ENCODE measurements around the gene DDIAS. TPM values are rescaled to one million over a fixed set of nuclear protein-coding genes. Genes with fewer than 3 reads are reported as not detected.

Gene DDIAS
- polyA plus RNA-seq, 1 donor from 2014 or later: 0.26 TPM

- no peaks in the 10 kb centered on the region for H3F3A ChIP-seq (ENCODE audit: insufficient read depth, low read length, poor library complexity, severe bottlenecking)
- no peaks in the 10 kb centered on the region for H4K20me1 ChIP-seq (ENCODE audit: insufficient read depth)
- H3K27ac ChIP-seq (ENCODE audit: low read length): no peak overlapping the region
- no peak overlapping the region for H3K4me3 ChIP-seq (ENCODE audit: low read length)
- H3K4me2 ChIP-seq (ENCODE audit: low read length): no peak overlapping the region
- TF ChIP-seq TAF1 (IDR thresholded peaks at IDR 0.05; ENCODE audit: low read depth) (no peak), RAD21 (conservative IDR thresholded peaks at IDR 0.05) (no peak), MXI1 (conservative IDR thresholded peaks at IDR 0.05; ENCODE audit: poor library complexity, severe bottlenecking) (no peak), EZH2 (IDR thresholded peaks at IDR 0.05; ENCODE audit: borderline replicate concordance, insufficient read depth, low read length, poor library complexity, severe bottlenecking) (no peak)
- TF ChIP-seq, protein P1, sequence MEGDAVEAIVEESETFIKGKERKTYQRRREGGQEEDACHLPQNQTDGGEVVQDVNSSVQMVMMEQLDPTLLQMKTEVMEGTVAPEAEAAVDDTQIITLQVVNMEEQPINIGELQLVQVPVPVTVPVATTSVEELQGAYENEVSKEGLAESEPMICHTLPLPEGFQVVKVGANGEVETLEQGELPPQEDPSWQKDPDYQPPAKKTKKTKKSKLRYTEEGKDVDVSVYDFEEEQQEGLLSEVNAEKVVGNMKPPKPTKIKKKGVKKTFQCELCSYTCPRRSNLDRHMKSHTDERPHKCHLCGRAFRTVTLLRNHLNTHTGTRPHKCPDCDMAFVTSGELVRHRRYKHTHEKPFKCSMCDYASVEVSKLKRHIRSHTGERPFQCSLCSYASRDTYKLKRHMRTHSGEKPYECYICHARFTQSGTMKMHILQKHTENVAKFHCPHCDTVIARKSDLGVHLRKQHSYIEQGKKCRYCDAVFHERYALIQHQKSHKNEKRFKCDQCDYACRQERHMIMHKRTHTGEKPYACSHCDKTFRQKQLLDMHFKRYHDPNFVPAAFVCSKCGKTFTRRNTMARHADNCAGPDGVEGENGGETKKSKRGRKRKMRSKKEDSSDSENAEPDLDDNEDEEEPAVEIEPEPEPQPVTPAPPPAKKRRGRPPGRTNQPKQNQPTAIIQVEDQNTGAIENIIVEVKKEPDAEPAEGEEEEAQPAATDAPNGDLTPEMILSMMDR (IDR thresholded peaks at IDR 0.05; ENCODE audit: poor library complexity, severe bottlenecking): no peak
- H3K9ac ChIP-seq (ENCODE audit: low read length): no peak overlapping the region
- peaks cover 4% of the 10 kb centered on the region for H3K36me3 ChIP-seq (ENCODE audit: insufficient read depth, low read length)
- no peaks in the 10 kb centered on the region for H3K79me2 ChIP-seq (replicated peaks; ENCODE audit: insufficient read depth, low read length)
- H2AFZ ChIP-seq (ENCODE audit: low read depth, low read length): no peak overlapping the region
- no peaks in the 10 kb centered on the region for H3K27me3 ChIP-seq (ENCODE audit: insufficient read depth, low read depth, low read length)
- no peaks in the 10 kb centered on the region for H3K9me3 ChIP-seq (ENCODE audit: low read length)
- H3K9me2 ChIP-seq (ENCODE audit: insufficient read depth, low read length): no peaks in the 10 kb centered on the region
These were observed 77.0 kb downstream of the DDIAS start for GRCh38 chr11:82978422-82979099.

- TF ChIP-seq RAD21 (conservative IDR thresholded peaks at IDR 0.05) (no peak), SMC3 (conservative IDR thresholded peaks at IDR 0.05; ENCODE audit: poor library complexity) (no peak), EZH2 (IDR thresholded peaks at IDR 0.05; ENCODE audit: borderline replicate concordance, insufficient read depth, low read length, poor library complexity, severe bottlenecking) (no peak), TAF1 (IDR thresholded peaks at IDR 0.05; ENCODE audit: low read depth) (no peak)
- TF ChIP-seq, protein P2, sequence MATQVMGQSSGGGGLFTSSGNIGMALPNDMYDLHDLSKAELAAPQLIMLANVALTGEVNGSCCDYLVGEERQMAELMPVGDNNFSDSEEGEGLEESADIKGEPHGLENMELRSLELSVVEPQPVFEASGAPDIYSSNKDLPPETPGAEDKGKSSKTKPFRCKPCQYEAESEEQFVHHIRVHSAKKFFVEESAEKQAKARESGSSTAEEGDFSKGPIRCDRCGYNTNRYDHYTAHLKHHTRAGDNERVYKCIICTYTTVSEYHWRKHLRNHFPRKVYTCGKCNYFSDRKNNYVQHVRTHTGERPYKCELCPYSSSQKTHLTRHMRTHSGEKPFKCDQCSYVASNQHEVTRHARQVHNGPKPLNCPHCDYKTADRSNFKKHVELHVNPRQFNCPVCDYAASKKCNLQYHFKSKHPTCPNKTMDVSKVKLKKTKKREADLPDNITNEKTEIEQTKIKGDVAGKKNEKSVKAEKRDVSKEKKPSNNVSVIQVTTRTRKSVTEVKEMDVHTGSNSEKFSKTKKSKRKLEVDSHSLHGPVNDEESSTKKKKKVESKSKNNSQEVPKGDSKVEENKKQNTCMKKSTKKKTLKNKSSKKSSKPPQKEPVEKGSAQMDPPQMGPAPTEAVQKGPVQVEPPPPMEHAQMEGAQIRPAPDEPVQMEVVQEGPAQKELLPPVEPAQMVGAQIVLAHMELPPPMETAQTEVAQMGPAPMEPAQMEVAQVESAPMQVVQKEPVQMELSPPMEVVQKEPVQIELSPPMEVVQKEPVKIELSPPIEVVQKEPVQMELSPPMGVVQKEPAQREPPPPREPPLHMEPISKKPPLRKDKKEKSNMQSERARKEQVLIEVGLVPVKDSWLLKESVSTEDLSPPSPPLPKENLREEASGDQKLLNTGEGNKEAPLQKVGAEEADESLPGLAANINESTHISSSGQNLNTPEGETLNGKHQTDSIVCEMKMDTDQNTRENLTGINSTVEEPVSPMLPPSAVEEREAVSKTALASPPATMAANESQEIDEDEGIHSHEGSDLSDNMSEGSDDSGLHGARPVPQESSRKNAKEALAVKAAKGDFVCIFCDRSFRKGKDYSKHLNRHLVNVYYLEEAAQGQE (IDR thresholded peaks at IDR 0.05; ENCODE audit: borderline replicate concordance): no peak
- Histone ChIP-seq H3K4me2 (ENCODE audit: low read length) (no peak overlapping the region), H3K9me2 (ENCODE audit: insufficient read depth, low read length) (no peaks in the 10 kb centered on the region), H3F3A (ENCODE audit: insufficient read depth, low read length, poor library complexity, severe bottlenecking) (no peaks in the 10 kb centered on the region), H3K9me3 (ENCODE audit: low read length) (no peaks in the 10 kb centered on the region), H3K9ac (ENCODE audit: low read length) (no peak overlapping the region), H3K27me3 (ENCODE audit: insufficient read depth, low read depth, low read length) (no peaks in the 10 kb centered on the region), H4K20me1 (ENCODE audit: insufficient read depth) (no peaks in the 10 kb centered on the region), H3K79me2 (replicated peaks; ENCODE audit: insufficient read depth, low read length) (no peaks in the 10 kb centered on the region), H3K36me3 (ENCODE audit: insufficient read depth, low read length) (peaks cover 9% of the 10 kb centered on the region), H3K4me3 (ENCODE audit: low read length) (no peak overlapping the region), H3K27ac (ENCODE audit: low read length) (no peak overlapping the region), H2AFZ (ENCODE audit: low read depth, low read length) (no peak overlapping the region)
These were observed 78.3 kb downstream of the DDIAS start for GRCh38 chr11:82979824-82980223.

DNA sequence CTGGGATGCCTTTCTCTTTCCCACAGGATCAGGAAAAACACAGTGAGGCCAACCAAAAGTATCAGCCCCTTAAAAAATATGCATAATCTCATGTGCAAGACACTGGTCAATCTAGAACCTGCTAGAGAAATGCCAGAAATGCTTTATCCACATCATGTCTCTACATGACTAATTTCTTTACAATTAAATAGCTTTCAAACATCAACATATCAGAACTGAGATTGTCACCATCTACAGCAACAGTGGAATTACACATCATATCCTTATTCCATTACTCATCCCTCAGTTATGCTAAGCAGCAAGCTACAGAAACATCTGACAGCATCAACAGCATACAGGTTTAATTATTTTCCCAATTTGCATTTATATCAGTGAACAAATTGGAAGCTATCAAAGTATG is 78.8 kb downstream of the DDIAS start:
- no peak for TF ChIP-seq EP300 (conservative IDR thresholded peaks at IDR 0.05; ENCODE audit: poor library complexity, severe bottlenecking)
- no peak overlapping the region for H3K9ac ChIP-seq (ENCODE audit: low read length)
- no peaks in the 10 kb centered on the region for H3K9me3 ChIP-seq (ENCODE audit: low read length)
- no peaks in the 10 kb centered on the region for H3F3A ChIP-seq (ENCODE audit: insufficient read depth, low read length, poor library complexity, severe bottlenecking)
- no peaks in the 10 kb centered on the region for H3K27me3 ChIP-seq (ENCODE audit: insufficient read depth, low read depth, low read length)
- H3K4me2 ChIP-seq (ENCODE audit: low read length): no peak overlapping the region
- peaks cover 9% of the 10 kb centered on the region for H3K36me3 ChIP-seq (ENCODE audit: insufficient read depth, low read length)
- H4K20me1 ChIP-seq (ENCODE audit: insufficient read depth): no peaks in the 10 kb centered on the region
- H2AFZ ChIP-seq (ENCODE audit: low read depth, low read length): no peak overlapping the region
- H3K27ac ChIP-seq (ENCODE audit: low read length): no peak overlapping the region
- H3K9me2 ChIP-seq (ENCODE audit: insufficient read depth, low read length): no peaks in the 10 kb centered on the region
- no peak overlapping the region for H3K4me3 ChIP-seq (ENCODE audit: low read length)
- H3K79me2 ChIP-seq (replicated peaks; ENCODE audit: insufficient read depth, low read length): no peaks in the 10 kb centered on the region

Data from neural cell (in vitro differentiated cells).